Stimulated activated CD4-positive, alpha-beta T cell treated with anti-CD3 and anti-CD28 coated beads, TNF-alpha, amount 100 ng/mL, for 4 hours (primary cell): ENCODE data around the gene LBR.

Source experiments
- DNase-seq, 3 experiments: peaks; one replicate each; pipeline ENCODE4 v3.0.0-alpha.2; 2020; ENCODE audit warnings: low read depth in 3 of 3

The LBR gene

DNA sequence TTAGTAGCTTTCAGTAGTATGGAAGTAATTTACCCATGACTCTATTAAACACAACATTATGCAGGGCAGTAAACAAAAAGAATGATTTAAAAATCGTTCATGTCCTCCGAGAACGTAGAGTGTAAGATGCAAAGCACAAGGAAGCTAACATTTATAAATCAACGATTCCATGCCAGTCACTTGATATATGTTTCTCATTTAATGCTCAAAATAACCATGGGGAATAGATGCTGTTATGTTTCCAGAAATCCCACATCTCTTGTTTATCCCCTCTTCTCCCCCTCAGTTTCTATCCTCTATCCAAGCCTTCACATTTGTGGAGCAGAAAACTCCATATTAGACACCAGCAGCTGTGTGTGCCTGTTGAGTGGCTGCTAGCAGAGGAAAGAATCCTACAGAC lies 52.8 kb downstream of the LBR start:
- DNase-seq, result no peak

DNA sequence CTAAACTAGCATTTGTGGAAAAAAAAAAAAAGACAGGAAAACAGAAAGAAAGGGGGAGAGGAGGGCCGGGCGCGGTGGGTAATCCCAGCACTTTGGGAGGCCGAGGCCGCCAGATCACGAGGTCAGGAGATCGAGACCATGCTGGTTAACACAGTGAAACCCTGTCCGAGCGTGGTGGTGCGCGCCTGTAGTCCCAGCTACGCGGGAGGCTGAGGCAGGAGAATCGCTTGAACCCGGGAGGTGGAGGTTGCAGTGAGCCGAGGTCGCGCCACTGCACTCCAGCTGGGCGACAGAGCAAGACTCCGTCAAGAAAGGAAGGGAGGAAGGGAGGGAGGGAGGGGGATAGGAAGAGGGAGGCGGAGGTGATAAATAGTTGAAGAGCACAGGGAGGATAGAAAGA lies 54.7 kb downstream of the LBR start:
- no peak for DNase-seq

DNA sequence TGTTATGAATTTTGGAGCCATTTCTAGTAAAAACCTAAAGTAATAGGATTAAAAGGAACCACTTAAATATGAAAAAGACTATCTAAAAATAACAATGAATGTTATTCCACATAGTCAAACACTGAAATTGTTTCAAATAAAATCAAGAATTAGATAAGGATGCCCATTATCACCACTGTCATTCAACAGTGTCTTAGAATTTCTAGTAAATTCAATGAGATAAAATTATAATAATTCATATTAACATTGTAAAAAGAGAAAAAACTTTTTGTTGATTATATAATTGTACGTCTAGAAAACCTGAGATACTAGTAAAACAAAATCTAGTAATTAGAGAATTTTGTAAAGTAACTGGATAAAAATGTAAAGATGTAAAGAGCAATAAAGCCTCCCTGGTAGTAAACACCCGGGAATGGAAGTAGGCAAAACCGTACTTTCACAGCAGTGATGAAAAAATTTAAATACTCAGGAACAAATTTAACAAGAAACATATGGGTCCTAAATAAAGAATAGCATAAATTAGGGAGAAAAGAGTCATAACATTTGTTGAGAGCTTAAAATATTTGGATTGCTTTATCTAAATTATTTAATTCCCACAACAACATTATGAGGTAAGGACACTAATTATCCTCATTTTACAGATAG lies 56.4 kb downstream of the LBR start:
- no peak for DNase-seq

DNA sequence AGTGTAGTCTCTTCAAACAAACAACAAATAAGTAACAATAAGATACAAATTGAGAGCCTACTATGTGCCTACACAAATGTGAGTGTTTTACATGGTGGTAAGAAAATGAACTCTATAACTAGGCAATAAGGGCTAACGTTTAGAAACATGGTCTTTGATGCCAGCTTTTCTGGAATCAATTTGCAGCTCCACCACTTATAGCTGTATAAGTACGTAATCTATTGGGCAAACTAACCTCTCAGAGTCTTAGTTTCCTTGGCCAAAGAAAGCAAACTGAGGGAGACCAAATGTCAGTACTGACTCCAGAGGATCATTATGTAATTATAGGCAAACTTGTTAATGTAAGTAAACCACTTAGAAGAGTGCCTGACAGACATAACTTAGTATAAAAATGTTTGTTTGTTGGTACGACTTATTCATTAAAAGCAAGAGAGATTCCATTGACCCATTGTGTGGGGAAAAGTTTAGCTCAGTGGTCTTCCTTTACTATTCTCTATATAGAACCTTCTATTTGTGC lies 59.7 kb downstream of the LBR start:
- no peak for DNase-seq

DNA sequence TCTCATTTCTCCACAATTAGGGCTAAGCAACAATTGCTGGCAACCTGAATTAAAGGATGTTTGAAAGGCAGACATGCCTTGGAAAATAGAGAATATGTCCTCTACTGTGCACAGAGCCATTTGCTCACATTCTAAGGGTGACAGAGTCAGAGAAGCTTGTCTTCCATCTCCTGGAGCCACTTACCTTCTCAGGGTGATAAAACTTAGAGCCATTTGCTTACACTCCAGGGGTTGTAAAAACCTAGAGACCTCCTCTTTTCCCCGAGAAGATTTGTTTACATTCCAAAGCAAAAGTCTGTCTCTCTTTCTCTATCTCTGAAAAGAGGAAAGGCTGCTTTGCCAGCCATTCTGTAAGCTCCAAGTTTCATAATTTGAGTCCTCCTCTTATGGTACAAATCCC lies 61.3 kb downstream of the LBR start:
- no peak for DNase-seq

DNA sequence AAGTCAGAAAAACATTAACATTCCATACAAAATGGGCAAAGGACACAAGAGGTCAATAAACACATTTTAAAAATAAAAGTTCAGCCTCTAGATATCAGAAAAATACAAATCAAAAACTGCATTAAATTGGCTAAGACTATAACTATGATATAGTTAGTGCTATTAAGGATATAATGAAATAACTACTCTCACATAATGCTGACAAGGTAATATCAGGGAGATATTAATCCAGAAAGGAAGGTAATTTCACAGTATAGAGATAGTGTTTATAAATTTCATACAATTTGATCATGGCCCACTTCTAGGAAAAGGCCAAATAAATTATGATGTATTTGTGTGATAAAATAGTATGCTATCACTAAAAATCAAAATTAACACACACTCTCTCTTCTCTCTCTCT lies 61.8 kb downstream of the LBR start:
- no peak for DNase-seq

DNA sequence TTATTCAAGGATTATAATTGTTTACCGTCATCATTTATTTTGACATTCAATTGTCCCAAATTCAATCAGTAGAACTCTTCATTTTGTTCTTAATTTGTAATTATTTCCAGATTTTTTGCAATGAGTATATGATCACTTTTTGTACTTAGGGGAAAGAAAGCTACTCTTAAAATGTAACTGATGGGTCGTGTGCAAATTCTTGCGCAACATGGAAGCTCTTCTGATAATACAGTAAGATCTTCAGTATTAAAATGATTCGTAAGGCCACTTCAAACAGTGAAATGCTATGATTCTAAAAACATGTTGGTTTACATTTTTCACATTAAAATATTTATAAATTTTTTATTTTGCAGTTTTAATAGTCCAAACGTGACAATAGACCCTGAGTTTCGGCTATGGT lies 63.4 kb downstream of the LBR start:
- DNase-seq, result no peak

DNA sequence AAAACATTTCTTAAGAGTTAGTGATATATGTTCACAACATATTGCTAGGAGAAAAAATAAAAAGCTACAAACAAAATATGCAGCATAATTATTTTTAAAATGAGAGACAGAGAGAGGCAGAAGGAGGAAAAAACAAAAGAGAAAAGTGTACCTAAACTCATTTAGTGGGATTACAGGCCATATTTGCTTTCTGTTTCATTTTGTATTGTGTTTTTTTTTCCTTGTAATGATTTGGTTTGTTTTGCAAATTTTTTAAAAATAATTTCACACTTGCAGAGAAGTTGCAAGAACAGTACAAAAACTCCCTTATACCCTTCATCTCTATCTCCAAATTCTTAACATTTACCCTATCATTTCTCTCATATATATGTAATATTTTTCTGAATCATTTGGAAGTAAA lies 65.0 kb downstream of the LBR start:
- DNase-seq, result no peak

DNA sequence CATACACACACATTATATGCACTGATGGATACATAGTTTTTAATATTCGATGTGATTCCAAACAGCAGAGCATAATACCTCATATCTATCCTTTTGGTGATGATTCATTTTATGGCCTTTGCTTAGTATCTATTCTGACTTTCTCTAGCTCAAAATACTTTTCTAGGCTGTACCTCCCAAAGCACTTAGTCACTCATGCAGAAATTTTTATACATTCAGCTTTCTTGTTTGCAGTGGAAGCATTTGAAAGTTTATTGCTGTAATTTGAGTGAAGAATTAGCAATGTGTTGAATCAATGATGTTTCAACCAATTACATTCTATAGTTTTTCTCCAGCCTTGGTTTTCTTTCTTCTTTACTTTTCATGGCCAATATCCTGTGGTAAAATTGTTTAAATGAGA lies 66.7 kb downstream of the LBR start:
- no peak for DNase-seq

DNA sequence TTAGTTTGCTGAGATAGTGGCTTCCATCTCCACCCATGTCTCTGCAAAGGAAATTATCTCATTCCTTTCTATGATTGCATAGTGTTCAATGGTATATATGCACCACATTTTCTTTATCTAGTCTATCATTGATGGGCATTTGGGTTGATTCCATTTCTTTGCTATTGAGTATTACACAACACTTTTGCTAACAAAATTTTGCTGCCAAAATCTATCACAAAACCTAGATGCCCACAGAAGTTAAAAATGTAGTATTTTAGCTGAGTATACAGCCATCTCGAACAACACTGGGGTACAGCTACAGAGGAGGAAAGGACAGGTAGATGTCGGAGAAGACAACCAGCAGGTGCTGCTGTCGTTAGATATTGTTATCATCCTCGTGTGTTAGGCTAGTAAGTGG lies 67.7 kb downstream of the LBR start:
- no peak for DNase-seq

DNA sequence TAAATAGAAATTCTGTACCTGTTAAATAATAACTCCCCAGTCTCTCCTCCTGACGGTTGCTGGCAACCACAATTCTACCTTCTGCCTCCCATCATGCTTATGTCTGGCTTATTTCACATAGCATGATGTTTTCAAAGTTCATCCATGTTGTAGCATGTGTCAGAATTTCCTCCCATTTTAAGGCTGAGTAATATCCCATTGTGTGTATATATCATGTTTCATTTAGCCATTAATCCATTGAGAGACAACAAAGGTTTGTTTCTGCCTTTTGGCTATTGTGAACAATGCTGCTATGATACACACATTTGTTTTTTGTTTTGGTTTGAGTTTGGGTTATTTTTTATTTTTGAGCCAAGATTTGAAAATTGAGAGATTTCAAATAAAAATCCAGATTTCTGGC lies 72.0 kb downstream of the LBR start:
- DNase-seq, result no peak

DNA sequence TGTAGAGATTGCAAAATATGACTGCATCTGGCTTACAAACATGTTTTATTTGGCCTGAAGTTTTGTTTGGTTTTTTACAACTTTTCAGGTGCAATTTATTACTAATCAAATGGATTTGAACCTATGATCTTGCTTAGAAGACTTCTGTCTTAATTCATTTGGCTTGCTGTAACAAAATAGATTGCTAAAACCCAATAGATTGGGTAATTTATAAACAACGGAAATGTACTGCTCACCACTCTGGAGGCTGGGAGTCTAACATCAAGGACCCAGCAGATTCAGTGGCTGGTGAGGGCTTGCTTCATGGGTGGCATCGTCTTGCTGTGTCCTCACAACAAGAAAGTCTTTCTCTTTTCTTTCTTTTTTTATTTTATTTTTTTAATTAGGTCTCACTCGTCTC lies 72.9 kb downstream of the LBR start:
- no peak for DNase-seq
